Chondrocyte (in vitro differentiated cells): ENCODE data around the gene NEGR1. TPM values are rescaled to one million over a fixed set of nuclear protein-coding genes. Genes with fewer than 3 reads are reported as not detected.

ENCODE experiments used
- DNase-seq: peaks from one replicate; pipeline ENCODE4 v3.0.0; 2021; ENCODE audit warnings: mixed read lengths, low spot score
- H3K27ac Mint-ChIP-seq: one replicate; pipeline ENCODE4 v1.8.0; 2021; ENCODE audit warnings: mild to moderate bottlenecking, moderate library complexity, mixed read lengths; ENCODE audit not compliant: unreplicated experiment
- H3K27me3 Mint-ChIP-seq: 2 replicates; pipeline ENCODE4 v1.8.0; 2021; ENCODE audit warnings: low read depth, mixed read lengths
- H3K36me3 Mint-ChIP-seq: 2 replicates; pipeline ENCODE4 v1.8.0; 2021; ENCODE audit warnings: low read depth, mixed read lengths
- H3K4me1 Mint-ChIP-seq: 2 replicates; pipeline ENCODE4 v1.8.0; 2021; ENCODE audit warnings: low read depth, mild to moderate bottlenecking, mixed read lengths
- H3K4me3 Mint-ChIP-seq: one replicate; pipeline ENCODE4 v1.8.0; 2021; ENCODE audit warnings: mild to moderate bottlenecking, moderate library complexity, mixed read lengths; ENCODE audit not compliant: unreplicated experiment
- H3K9me3 Mint-ChIP-seq: 2 replicates; pipeline ENCODE4 v1.8.0; 2021; ENCODE audit warnings: low read depth, mixed read lengths
- total RNA-seq: library from RNA; stranded (reverse); gene quantifications from 3 replicates; pipeline ENCODE4 v1.2.1, GENCODE V29; 2021
- TF ChIP-seq, protein P1 (sequence below): fragments of 200-600 bp; sonication (generic); IDR thresholded peaks from 2 replicates; pipeline ENCODE4 v1.5.0; 2021; ENCODE audit warnings: antibody characterized with exemption, mild to moderate bottlenecking, moderate library complexity

Gene NEGR1
- total RNA-seq, 1 donor from 2014 or later, result 7.7 TPM

DNA sequence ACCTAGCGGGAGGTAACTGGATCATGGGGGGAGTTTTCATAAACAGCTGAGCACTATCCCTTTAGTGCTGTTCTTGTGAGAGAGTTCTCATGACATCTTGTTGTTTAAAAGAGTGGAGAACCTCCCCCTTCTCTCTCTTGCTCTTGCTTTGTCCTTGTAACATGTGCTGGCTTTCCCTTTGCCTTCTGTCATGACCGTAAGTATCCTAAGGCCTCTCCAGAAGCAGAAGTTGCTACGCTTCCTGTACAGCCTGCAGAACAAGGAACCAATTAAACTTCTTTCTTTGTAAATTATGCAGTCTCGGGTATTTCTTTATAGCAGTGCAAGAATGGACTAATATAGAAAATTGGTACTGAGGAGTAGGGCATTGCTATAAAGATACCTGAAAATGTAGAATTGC, 515.6 kb downstream of the NEGR1 start:
- no peaks in the 10 kb centered on the region for H3K27me3 Mint-ChIP-seq
- no peak overlapping the region for H3K27ac Mint-ChIP-seq
- no peak for DNase-seq
- TF ChIP-seq, protein P1, sequence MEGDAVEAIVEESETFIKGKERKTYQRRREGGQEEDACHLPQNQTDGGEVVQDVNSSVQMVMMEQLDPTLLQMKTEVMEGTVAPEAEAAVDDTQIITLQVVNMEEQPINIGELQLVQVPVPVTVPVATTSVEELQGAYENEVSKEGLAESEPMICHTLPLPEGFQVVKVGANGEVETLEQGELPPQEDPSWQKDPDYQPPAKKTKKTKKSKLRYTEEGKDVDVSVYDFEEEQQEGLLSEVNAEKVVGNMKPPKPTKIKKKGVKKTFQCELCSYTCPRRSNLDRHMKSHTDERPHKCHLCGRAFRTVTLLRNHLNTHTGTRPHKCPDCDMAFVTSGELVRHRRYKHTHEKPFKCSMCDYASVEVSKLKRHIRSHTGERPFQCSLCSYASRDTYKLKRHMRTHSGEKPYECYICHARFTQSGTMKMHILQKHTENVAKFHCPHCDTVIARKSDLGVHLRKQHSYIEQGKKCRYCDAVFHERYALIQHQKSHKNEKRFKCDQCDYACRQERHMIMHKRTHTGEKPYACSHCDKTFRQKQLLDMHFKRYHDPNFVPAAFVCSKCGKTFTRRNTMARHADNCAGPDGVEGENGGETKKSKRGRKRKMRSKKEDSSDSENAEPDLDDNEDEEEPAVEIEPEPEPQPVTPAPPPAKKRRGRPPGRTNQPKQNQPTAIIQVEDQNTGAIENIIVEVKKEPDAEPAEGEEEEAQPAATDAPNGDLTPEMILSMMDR, result no peak
- no peaks in the 10 kb centered on the region for H3K36me3 Mint-ChIP-seq
- H3K4me3 Mint-ChIP-seq, result no peak overlapping the region
- H3K9me3 Mint-ChIP-seq, result peaks cover 4% of the 10 kb centered on the region
- H3K4me1 Mint-ChIP-seq, result peaks cover 7% of the 10 kb centered on the region

DNA sequence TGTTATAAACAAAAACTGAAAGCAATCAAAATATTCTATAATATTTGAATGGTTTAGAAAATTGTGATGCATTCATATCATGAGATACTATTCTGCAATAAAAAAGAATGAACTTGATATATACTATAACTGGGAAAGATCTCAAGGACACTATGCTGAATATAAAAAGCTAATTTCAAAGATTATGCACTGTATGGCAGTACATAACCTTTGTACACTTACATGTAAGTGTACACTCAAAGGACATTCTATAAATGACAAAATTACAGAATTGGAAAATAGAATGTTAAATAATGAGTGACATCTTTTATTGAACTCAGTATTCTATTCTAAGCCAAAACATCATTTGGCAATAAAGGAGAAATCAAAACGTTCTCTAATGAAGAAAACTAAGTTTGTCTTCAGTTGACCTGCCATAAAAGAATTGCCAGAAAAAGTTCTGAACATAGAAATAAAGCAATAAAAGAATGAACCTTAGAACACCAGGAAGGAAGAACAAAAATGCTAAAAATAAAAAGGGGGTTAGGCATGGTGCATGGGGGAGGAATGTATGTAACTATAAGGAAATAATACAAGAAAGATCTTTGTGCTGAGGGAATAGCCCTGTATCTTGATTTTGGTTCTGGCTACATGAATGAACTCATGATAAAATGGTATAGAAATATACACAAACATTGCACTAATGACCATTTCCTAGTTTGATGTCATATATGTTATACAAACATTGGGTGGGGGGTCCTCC, 519.7 kb downstream of the NEGR1 start:
- no peak overlapping the region for H3K27ac Mint-ChIP-seq
- DNase-seq, result no peak
- TF ChIP-seq, protein P1, result no peak
- H3K36me3 Mint-ChIP-seq, result no peaks in the 10 kb centered on the region
- no peak overlapping the region for H3K4me3 Mint-ChIP-seq
- no peaks in the 10 kb centered on the region for H3K4me1 Mint-ChIP-seq
- H3K9me3 Mint-ChIP-seq, result peaks cover 4% of the 10 kb centered on the region
- H3K27me3 Mint-ChIP-seq, result no peaks in the 10 kb centered on the region

DNA sequence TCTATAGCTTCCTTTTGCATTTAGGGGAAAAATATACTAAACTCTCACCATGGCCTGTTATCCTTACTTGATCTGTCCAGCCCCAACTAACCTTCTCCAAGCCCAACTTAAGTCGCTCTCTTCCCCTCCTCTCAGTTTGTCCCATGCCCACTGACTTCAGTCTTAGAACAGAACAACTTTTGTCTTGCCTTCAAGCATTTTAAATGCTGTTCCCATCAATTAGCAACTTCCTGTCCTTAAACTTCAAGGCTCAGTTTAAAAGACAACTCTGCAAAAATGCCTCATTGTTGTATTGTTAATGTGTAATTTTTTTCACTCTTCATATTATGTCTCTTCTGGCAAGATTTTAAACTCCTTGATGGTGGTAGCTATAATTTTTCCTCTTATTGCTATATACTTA, 526.9 kb downstream of the NEGR1 start:
- H3K36me3 Mint-ChIP-seq, result no peaks in the 10 kb centered on the region
- H3K9me3 Mint-ChIP-seq, result no peaks in the 10 kb centered on the region
- H3K4me3 Mint-ChIP-seq, result no peak overlapping the region
- H3K27me3 Mint-ChIP-seq, result peaks cover 2% of the 10 kb centered on the region
- H3K4me1 Mint-ChIP-seq, result no peaks in the 10 kb centered on the region
- DNase-seq, result no peak
- no peak overlapping the region for H3K27ac Mint-ChIP-seq
- TF ChIP-seq, protein P1, result no peak

DNA sequence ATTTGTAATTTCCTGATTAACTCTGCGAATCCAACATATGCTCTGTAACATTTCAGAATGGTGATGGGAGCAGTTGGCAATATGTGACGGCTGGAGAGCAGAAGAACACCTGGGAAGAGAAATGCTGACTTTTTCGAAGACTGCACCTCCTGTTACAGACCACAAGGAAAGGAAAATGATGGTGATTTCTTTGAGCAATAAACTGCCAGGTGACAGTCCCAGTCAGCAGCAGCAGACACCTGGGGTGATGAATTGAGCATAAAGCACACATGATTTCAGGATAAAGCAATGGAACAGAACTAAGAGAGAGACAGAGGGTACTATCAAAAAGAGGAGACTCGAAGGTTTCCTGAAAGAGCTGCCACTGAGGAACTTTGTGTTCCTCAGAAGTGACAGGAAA, 528.6 kb downstream of the NEGR1 start:
- Mint-ChIP-seq H3K27me3 (peaks cover 2% of the 10 kb centered on the region), H3K27ac (no peak overlapping the region)
- TF ChIP-seq, protein P1, result no peak

DNA sequence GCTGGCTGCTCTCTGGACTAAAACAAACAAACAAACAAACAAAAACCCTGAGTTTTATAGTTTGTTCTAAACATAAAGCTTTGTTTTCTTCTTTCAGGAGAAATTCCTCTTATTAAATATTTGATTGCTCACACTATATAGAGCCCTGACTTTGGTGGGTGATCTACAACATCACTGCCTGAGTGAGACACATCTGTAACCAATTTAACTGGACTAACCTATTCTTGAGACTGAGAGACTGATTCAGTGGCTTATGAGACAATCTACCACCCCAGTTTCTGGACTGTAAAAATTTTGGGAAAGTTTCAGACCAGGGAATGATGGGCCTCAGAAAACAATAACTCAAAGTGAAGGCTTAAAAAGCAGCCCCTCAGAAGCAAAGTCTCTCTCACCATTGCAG, 537.0 kb downstream of the NEGR1 start:
- Mint-ChIP-seq H3K27me3 (no peaks in the 10 kb centered on the region), H3K36me3 (no peaks in the 10 kb centered on the region), H3K4me1 (no peaks in the 10 kb centered on the region), H3K4me3 (no peak overlapping the region), H3K27ac (no peak overlapping the region), H3K9me3 (peaks cover 7% of the 10 kb centered on the region)
- TF ChIP-seq, protein P1, result no peak
- no peak for DNase-seq

More for the DNA sequence above, 528.6 kb downstream of the NEGR1 start:
- H3K9me3 Mint-ChIP-seq, result no peaks in the 10 kb centered on the region
- H3K4me3 Mint-ChIP-seq, result no peak overlapping the region
- DNase-seq, result no peak
- no peaks in the 10 kb centered on the region for H3K4me1 Mint-ChIP-seq
- H3K36me3 Mint-ChIP-seq, result no peaks in the 10 kb centered on the region
